GM21381 (cell line): ENCODE results near the gene SYT5.
"Not testable (repeated sequence)": the region's sequence is repeated elsewhere in the genome, so short reads cannot be mapped to it uniquely, and the experiment has no call there.

Experiments
- ATAC-seq: cut with Tn5 transposase; IDR thresholded peaks from one replicate; pipeline ENCODE4 v1.9.1; 2021; ENCODE audit warnings: mild to moderate bottlenecking, moderate library complexity; ENCODE audit not compliant: unreplicated experiment

SYT5 gene

DNA sequence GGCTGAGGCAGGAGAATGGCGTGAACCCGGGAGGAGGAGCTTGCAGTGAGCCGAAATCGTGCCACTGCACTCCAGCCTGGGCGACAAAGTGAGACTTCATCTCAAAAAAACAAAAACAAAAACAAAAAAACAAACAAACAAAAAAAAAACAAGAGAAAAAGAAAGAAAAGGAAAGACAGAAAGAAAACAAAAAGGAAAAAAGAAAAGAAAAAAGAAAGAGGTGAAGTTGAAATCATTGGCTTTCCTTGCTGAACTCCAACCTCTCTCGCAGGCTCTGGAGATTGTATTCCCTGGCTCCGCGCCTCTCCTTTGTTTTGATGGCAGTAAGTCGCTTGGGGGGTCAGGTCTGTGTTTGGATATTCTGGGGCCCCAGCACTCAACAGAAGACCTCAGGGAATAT is 7.8 kb downstream of the SYT5 start:
- not testable (repeated sequence) for ATAC-seq

GRCh38 chr19:55171440-55171839 is 8.6 kb downstream of the SYT5 start:
- ATAC-seq = no peak

DNA sequence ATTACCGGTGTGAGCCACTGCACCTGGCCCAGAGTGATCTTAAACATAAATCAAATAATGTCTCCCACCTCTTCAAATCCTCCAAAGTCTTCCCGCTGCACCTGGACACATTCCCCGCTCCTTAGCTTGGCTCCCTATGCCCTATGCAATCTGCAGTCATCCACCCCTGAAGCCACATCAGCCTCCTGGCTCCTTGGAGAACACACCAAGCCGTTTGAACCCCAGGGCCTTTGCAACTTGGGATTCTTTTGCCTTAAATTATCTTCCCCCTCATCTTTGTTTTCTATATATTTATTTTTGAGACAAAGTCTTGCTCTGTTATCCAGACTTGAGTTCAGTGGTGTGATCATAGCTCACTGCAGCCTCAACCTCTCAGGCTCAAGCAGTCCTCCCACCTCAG is 11.0 kb downstream of the SYT5 start:
- ATAC-seq = no peak

GRCh38 chr19:55166530-55167268 is 13.4 kb downstream of the SYT5 start, which contains the start of gene DNAAF3:
DNAAF3 (minus strand) TSS chr19:55166613; CDS start chr19:55166413, 200 bp downstream.
- peak; percentile 87 for ATAC-seq

DNA sequence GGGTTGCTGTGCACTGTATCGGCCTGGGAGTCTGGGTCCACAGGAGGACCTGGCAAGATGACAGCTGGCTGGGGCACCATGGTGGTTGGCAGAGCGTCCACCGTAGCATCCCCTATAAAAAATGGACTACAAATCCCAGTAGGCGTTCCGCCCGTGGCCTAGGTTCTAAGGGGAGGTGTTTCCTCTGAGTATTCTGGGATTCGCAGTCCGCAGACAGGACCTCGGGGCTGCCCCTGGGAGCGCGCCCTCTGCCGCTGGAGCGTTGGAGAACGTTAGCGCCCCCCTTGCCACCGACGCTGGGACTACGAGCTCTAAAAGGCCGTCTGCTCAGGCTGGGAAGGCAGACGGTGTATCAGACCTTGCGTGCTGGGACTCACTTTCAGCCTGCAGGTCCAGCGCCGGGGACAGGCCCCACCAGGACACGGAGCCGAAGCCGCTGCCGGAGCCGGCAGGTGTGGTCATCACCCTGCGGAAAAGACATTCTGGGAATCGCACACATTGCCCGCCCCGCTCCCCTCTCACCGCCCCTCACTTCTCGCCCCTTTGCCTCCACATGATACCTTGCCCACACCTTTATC is 14.0 kb downstream of the SYT5 start:
- peak; percentile 27 for ATAC-seq

DNA sequence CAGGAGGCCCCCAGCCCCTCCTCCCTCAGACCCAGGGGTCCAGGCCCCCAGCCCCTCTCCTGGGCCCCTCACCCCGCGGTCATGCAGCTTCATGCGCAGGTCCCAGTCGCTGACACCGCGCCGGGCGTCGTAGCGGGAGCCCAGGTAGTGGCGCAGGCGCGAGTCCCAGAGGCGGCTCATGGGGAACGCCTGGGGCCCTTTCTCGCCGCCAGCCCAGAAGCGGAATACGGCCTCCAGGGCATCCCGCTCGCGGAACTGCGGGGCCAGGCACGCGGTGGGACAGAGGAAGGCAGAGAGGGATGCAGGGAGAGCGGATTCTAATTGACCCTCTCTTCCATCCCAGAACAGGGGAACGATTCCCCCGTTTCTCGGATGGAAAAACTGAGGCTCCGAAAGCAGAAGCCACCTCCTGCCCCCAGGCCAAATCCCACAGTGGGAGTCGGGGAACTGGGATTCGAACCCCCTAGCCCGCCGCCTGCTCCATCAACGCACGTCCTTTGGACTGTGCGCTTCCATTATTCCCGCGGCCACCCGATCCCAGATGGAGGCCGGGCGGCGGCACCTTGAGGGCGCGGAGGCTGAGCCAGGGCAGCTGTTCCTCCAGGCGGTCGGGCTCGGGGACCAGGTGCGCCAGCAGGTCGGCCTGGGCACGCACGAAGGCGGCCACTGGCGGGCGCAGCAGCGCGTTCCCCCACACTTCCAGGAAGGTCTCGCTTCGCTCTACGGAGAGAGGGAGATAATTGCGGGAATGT is 18.3 kb downstream of the SYT5 start:
- no peak for ATAC-seq

GRCh38 chr19:55160986-55161365 is 19.1 kb downstream of the SYT5 start:
- ATAC-seq = no peak

DNA sequence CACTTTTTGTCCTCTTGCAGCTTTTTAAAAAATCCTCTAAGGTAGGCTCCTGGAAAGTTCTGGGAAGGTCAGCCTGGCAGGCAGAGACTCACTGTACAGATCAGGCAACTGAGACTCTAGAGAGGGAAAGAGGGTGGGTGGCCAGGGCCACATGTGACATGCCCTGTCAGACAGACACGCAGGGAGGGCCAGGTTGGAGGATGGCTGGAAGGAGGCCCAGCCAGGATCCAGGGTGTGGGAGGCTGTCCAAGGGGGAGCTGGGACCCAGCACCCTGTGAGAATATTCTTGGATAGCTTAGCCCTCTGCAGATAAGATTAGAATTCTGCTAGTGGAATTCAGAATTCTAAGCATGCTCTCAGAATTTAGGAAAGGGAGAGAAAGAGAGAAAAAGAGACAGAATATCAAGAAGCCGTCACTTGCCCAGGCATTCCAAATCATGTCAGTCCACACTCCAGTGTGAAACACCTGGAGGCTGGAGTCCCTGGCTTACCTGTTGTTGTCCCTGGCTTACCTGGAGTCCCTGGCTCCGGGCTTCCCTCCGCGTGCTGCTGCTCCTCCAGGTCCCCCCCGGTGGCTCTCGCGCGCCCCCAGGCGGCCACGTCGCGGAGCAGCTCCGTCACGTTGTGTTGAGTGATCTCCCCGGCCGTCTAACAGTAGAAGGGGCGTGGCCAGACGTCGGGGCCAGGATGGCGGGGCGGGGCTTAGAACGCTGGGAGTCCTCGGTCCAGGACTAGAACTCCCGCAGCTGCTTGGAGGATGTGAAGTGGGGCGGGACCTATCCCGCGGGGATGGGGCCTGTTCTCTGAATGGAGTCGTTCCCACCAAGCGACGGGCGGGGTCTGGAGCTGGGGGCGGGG is 19.7 kb downstream of the SYT5 start:
- no peak for ATAC-seq

DNA sequence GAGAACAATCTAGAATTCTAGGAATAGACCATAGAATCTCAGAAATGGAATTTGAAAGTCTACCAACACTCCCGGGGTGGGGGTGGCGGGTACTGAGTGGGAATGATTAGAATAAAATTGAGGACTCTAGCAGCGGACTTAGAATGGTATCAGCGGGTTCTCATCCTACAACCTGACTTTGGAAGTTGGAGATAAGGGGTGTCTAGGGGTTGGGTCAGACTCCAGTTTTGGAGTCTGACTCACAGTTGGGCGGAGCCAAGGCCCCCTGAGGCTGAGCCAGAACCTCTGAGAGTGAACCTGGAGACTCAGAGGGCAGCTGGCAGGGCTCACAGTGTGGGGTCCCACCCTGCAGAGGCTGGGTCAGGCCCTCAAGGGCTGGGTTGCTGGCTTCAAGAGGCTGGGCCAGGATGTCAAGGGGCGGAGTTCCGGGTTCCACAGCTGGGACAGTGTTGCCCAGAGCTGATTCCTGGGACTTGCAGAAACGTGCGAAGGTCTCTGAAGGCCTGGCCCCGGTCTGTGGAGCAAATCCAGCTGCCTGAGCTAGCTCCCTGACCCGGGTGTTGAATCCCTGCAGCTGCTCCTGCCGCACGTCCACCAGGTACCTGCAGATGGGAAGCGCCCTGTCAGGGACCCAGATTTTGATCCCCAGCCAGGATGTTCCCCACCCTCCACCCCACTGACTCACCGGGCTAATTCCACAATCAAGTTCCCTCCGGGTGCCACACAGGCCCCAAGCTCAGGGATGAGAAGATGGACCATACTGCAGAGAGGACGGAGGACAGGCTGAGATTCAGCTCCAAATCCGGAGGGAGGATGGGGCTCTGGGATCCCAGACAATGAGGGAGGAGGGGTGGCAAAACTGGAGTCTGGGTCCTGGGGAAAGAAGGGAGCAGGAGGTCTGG is 21.0 kb downstream of the SYT5 start:
- ATAC-seq = no peak

DNA sequence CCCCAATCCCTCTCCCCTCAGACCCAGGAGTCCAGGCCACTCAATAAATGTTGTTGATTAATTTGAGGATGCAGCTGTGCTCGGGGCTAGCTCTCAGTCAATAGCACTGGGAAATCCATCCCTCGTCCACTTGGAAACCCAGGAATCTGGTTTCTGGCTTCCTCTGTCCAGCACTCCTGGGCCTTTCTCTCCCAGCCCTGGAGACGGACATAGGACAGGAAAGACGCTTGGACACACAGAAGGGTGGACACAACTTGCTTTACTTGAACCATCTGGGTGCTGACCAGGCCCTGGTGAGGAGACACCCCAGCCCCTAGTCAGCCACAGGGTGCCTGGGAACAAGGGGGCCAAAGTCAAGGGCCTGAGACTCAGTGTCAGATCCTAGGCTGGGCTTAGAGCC is 21.7 kb downstream of the SYT5 start:
- no peak for ATAC-seq

DNA sequence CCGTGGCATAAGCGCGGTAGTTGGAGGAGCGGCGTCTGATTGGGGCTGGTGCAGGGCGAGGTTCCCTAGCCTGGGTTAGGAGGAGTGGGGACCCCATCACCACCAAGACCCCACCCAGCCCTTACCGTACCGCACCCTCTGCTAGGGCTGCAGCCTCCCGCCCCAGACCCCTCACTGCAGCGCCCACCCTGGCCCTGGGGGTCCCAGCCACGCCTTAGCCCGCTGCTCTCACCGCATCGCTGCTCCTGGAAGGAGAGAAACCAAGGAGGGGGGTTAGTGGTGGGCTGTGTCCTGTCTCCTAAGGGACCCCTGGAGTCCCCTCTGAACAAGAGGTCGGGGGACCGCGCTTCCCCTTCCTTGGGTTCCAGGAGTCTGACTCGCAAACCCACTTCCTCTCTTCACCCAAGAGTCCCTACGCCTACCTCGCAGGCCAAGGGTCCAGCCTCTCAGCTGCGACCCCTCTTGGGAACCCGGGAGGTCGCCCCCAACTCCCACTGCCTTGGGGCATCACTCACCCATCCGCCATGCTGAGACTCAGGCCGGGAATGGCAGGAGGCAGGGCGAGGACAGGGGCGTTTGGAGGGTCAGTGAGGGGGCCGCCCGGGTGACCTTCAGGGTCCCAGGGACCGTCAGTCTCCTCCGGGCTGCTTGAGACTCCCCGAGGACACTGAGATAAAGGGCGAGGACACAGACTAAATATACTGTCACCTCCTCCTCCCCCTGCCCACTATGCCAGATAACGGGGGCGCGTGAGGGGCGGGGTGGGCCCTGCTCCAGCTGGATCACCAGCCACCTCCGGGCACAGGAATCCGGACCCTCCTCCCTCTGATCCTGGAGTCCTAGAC is 22.8 kb downstream of the SYT5 start, which contains the start of gene TNNI3:
Gene TNNI3, minus strand, starts transcription at position 669 of the 845 bp plus-strand sequence. Its CDS starts 143 bp downstream, at position 526.
- no peak for ATAC-seq

DNA sequence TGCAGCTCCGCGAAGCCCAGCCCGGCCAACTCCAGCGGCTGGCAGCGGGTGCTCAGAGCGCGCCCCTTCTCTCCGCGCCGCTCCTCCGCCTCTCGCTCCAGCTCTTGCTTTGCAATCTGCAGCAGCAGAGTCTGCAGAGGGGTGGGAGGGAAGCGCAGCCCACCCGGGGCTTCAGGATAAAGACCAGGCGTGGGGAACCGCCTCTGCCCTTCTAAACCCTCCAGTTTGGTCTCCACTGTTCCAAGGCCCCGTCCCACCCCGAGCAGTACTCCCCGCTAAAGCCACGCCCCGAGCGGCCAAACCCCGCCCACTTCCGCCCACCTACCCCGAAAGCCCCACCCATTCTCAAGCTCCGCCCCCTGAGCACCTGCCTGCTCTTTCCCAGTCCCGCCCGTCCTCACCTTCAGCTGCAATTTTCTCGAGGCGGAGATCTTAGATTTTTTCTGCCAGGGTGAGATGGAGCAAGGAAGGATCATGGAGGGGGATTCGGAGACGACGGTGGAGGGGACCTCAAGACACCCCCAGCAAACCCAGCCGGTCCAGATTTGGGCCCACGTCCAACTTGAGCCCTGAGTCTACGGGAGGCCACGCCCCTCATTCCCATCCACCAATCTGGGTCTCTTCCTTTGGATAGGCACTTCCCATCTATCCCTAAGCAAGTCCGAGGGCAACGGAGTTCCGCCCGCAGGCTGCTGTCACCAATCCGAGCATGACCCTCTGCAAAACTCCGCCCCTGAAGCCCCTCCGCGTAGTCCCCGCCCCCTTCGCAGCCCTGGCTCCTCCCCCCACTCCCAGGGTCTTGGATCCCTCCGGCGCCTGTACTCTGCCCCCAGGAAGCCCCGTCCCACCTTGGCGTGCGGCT is 23.7 kb downstream of the SYT5 start:
- no peak for ATAC-seq

DNA sequence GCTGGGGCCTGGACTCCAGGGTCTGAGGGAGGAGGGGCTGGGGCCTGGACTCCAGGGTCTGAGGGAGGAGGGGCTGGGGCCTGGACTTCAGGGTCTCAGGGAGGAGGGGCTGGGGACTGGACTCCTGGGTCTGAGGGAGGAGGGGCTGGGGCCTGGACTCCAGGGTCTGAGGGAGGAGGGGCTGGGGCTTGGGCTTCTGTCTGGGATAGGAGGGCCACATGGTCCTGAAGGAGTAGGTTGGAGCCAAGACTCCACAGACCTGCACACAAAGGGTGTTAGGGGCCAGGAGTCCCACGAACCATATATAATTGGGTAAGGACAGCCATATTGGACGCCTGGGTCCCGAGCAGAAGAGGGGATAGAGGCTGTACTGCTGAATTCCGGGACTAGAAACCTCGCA is 24.3 kb downstream of the SYT5 start:
- ATAC-seq = not testable (repeated sequence)

DNA sequence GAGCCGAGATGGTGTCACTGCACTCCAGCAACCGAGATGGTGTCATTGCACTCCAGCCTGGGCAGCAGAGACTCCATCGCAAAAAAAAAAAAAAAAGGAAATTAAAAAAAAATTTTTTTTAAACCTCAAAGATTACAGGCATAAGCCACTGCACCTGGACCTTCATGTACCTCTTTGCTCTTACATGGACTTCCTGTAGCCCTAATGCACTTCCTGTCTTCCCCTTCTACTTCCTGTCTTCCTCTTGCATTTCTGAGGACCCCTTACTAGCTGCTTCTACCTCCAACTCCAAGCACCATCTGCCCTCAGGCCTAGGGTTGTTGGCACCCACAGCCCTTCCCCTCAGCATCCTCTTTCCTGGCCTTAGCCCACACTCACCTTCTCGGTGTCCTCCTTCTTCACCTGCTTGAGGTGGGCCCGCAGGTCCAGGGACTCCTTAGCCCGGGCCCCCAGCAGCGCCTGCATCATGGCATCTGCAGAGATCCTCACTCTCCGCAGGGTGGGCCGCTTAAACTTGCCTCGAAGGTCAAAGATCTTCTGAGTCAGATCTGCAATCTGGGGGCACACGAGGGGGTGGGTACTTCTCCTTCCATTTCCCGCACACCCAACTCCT is 26.3 kb downstream of the SYT5 start:
- no peak for ATAC-seq

- no peak for ATAC-seq
Measured at GRCh38 chr19:55152017-55152416, 28.1 kb downstream of the SYT5 start.

- no peak for ATAC-seq
Measured at GRCh38 chr19:55149078-55150003, 30.7 kb downstream of the SYT5 start, which contains the start of gene TNNT1. TNNT1 (minus strand) TSS chr19:55149206; CDS start chr19:55147157, 2,049 bp downstream.
